ENCODE data around the gene TMEM238.

DNA sequence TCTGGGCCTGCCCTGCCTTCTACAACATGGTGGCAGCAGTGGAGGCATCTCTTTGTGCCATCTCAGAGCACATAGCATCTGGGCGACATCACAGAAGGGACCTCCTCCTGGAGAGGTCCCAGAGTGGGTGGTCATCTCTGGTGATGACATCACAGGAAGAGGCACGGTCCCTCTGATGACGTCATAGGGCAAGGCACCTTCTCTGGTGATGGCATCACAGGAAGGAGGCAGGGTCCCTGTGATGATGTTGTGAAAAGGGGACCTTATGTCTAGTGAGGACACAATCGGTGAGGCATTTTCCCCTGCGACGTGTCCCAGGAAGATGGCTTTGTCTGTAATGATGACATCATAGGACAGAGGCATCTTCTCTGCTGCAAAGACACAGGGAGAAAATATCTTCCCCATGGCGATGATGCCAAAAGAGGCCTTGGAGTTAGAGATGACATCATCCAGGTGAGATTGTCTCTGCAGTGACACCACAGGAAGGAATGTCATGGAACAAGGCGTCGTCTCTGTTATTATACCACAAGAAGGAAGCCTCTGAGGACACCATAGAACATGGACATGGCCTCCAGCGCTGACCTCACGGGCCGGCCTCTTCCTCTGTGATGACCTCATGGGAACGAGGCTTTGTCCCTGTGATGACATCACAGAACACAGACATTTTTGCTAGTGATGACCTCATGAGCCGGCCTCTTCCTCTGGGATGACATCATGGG is 48.3 kb upstream of the TMEM238 start:
- TF ChIP-seq, protein P1, sequence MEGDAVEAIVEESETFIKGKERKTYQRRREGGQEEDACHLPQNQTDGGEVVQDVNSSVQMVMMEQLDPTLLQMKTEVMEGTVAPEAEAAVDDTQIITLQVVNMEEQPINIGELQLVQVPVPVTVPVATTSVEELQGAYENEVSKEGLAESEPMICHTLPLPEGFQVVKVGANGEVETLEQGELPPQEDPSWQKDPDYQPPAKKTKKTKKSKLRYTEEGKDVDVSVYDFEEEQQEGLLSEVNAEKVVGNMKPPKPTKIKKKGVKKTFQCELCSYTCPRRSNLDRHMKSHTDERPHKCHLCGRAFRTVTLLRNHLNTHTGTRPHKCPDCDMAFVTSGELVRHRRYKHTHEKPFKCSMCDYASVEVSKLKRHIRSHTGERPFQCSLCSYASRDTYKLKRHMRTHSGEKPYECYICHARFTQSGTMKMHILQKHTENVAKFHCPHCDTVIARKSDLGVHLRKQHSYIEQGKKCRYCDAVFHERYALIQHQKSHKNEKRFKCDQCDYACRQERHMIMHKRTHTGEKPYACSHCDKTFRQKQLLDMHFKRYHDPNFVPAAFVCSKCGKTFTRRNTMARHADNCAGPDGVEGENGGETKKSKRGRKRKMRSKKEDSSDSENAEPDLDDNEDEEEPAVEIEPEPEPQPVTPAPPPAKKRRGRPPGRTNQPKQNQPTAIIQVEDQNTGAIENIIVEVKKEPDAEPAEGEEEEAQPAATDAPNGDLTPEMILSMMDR (IDR thresholded peaks at IDR 0.05): no peak
- no peak for TF ChIP-seq POLR2A (IDR thresholded peaks at IDR 0.05)
